Activated CD4-positive, alpha-beta T cell treated with anti-CD3 and anti-CD28 coated beads, Interleukin-2, amount 50 U/mL, for 16 hours (primary cell): Measurements from ENCODE around the gene GLB1L.
"Not testable (repeated sequence)": the region's sequence is repeated elsewhere in the genome, so short reads cannot be mapped to it uniquely, and the experiment has no call there.

Source experiments
- DNase-seq: peaks from one replicate; pipeline ENCODE4 v3.0.0-alpha.2; 2020

Gene GLB1L

GRCh38 chr2:219245148-219245898 is at the start of gene GLB1L, which contains the start of gene STK16:
Gene GLB1L, minus strand, starts transcription at chr2:219245444. Its CDS starts 1,871 bp downstream, at chr2:219243573.
Gene STK16, plus strand, starts transcription at chr2:219245479. Its CDS starts 521 bp downstream, at chr2:219246000.
- DNase-seq: peak; percentile 93

GRCh38 chr2:219294356-219295351 is 49.4 kb upstream of the GLB1L start:
- peak; percentile 90 for DNase-seq

GRCh38 chr2:219293736-219294231 is 48.5 kb upstream of the GLB1L start:
- DNase-seq: no peak

- no peak for DNase-seq
Measured at GRCh38 chr2:219292616-219293015, 47.4 kb upstream of the GLB1L start.

- no peak for DNase-seq
Measured at GRCh38 chr2:219291910-219292490, 46.8 kb upstream of the GLB1L start.

- no peak for DNase-seq
Measured at GRCh38 chr2:219291394-219291793, 46.1 kb upstream of the GLB1L start.

- DNase-seq: no peak
Measured at GRCh38 chr2:219290381-219291171, 45.3 kb upstream of the GLB1L start.

GRCh38 chr2:219289537-219290361 is 44.5 kb upstream of the GLB1L start:
- DNase-seq: no peak

GRCh38 chr2:219289195-219289536 is 43.9 kb upstream of the GLB1L start:
- DNase-seq: no peak

- no peak for DNase-seq
Measured at GRCh38 chr2:219287580-219288265, 42.5 kb upstream of the GLB1L start.

- DNase-seq: not testable (repeated sequence)
Measured at GRCh38 chr2:219287116-219287440, 41.8 kb upstream of the GLB1L start.

GRCh38 chr2:219286436-219287115 is 41.3 kb upstream of the GLB1L start:
- DNase-seq: no peak

- no peak for DNase-seq
Measured at GRCh38 chr2:219285894-219286425, 40.7 kb upstream of the GLB1L start.

GRCh38 chr2:219285373-219285735 is 40.1 kb upstream of the GLB1L start:
- DNase-seq: no peak

- DNase-seq: no peak
Measured at GRCh38 chr2:219284501-219285372, 39.5 kb upstream of the GLB1L start.

- DNase-seq: no peak
Measured at GRCh38 chr2:219282943-219283581, 37.8 kb upstream of the GLB1L start.

GRCh38 chr2:219282375-219282774 is 37.1 kb upstream of the GLB1L start:
- DNase-seq: no peak

GRCh38 chr2:219281588-219281987 is 36.3 kb upstream of the GLB1L start:
- no peak for DNase-seq

- DNase-seq: no peak
Measured at GRCh38 chr2:219280651-219281050, 35.4 kb upstream of the GLB1L start.
